Stimulated activated CD8-positive, alpha-beta memory T cell treated with anti-CD3 and anti-CD28 coated beads, Interleukin-7, amount 100 ng/mL, for 24 hours (primary cell): ENCODE data around the gene PDE9A.

ENCODE experiments used
- DNase-seq: peaks from one replicate; pipeline ENCODE4 v3.0.0-alpha.2; 2020; ENCODE audit warnings: low read depth

The PDE9A gene

GRCh38 chr21:42673633-42674328, 20.4 kb downstream of the PDE9A start:
- no peak for DNase-seq

- no peak for DNase-seq
Observed at GRCh38 chr21:42674351-42674940, 21.0 kb downstream of the PDE9A start.

- no peak for DNase-seq
Observed at GRCh38 chr21:42675403-42675802, 22.0 kb downstream of the PDE9A start.

- DNase-seq: no peak
Observed at GRCh38 chr21:42676808-42677207, 23.4 kb downstream of the PDE9A start.

GRCh38 chr21:42677339-42678321, 24.2 kb downstream of the PDE9A start:
- DNase-seq: no peak

- no peak for DNase-seq
Observed at GRCh38 chr21:42678618-42679295, 25.3 kb downstream of the PDE9A start.

- no peak for DNase-seq
Observed at GRCh38 chr21:42679319-42680057, 26.1 kb downstream of the PDE9A start.

GRCh38 chr21:42680058-42680330, 26.6 kb downstream of the PDE9A start:
- DNase-seq: no peak

- no peak for DNase-seq
Observed at GRCh38 chr21:42680429-42680828, 27.0 kb downstream of the PDE9A start.

- DNase-seq: no peak
Observed at GRCh38 chr21:42681296-42682206, 28.1 kb downstream of the PDE9A start.

GRCh38 chr21:42682661-42683210, 29.3 kb downstream of the PDE9A start:
- DNase-seq: no peak

- DNase-seq: no peak
Observed at GRCh38 chr21:42683371-42684108, 30.1 kb downstream of the PDE9A start.

GRCh38 chr21:42684109-42684916, 30.9 kb downstream of the PDE9A start:
- DNase-seq: no peak

- DNase-seq: no peak
Observed at GRCh38 chr21:42685036-42685435, 31.6 kb downstream of the PDE9A start.

- DNase-seq: no peak
Observed at GRCh38 chr21:42685954-42686500, 32.6 kb downstream of the PDE9A start.

GRCh38 chr21:42687796-42688195, 34.4 kb downstream of the PDE9A start:
- DNase-seq: no peak

GRCh38 chr21:42688226-42688840, 34.9 kb downstream of the PDE9A start:
- no peak for DNase-seq

- DNase-seq: no peak
Observed at GRCh38 chr21:42688841-42689371, 35.5 kb downstream of the PDE9A start.
